ENCODE data around the gene GRK5.

GRCh38 chr10:119342335-119342734, 135.0 kb downstream of the GRK5 start:
- TF ChIP-seq POLR2AphosphoS5 (IDR thresholded peaks at IDR 0.05; ENCODE audit: low read depth, low read length), result no peak
- no peak for TF ChIP-seq TAF1 (IDR thresholded peaks at IDR 0.05; ENCODE audit: low read depth, low read length)
- no peak for TF ChIP-seq POLR2A (IDR thresholded peaks at IDR 0.05; ENCODE audit: low read depth, low read length)
- TF ChIP-seq POU2F2 (IDR thresholded peaks at IDR 0.05; ENCODE audit: low read depth, low read length), result no peak
